GM19193 (cell line): ENCODE data around the gene TNIK.

Source experiments
- POLR2A ChIP-seq: IDR thresholded peaks from 4 replicates; pipeline ENCODE4 v1.6.1; 2011; ENCODE audit not compliant: insufficient read depth, insufficient read length; ENCODE audit errors: extremely low read depth

Gene TNIK

GRCh38 chr3:171251835-171252234 lies 208.4 kb downstream of the TNIK start:
- TF ChIP-seq POLR2A, result no peak

GRCh38 chr3:171250444-171250843 lies 209.8 kb downstream of the TNIK start:
- no peak for TF ChIP-seq POLR2A

DNA sequence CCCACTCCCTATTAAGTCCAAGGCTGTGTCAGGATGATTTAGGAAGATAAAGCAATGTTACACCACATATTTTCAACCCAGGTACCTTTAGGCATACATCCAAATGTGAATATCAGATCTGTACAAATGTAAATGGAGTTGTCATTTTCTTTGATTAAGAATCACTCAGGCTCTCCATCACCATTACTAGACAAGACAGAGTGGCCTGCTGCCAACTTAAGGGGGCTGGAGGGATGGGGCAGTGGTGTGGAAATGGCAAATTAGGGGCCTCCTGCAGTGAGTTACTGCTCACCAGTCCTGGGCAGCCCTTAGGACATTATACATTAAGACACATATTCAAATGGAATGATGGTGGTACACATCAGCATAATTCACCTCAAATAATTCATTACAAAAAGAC lies 211.0 kb downstream of the TNIK start:
- TF ChIP-seq POLR2A, result peak; percentile 2

GRCh38 chr3:171248426-171249111 lies 211.6 kb downstream of the TNIK start:
- peak; percentile 13 for TF ChIP-seq POLR2A

DNA sequence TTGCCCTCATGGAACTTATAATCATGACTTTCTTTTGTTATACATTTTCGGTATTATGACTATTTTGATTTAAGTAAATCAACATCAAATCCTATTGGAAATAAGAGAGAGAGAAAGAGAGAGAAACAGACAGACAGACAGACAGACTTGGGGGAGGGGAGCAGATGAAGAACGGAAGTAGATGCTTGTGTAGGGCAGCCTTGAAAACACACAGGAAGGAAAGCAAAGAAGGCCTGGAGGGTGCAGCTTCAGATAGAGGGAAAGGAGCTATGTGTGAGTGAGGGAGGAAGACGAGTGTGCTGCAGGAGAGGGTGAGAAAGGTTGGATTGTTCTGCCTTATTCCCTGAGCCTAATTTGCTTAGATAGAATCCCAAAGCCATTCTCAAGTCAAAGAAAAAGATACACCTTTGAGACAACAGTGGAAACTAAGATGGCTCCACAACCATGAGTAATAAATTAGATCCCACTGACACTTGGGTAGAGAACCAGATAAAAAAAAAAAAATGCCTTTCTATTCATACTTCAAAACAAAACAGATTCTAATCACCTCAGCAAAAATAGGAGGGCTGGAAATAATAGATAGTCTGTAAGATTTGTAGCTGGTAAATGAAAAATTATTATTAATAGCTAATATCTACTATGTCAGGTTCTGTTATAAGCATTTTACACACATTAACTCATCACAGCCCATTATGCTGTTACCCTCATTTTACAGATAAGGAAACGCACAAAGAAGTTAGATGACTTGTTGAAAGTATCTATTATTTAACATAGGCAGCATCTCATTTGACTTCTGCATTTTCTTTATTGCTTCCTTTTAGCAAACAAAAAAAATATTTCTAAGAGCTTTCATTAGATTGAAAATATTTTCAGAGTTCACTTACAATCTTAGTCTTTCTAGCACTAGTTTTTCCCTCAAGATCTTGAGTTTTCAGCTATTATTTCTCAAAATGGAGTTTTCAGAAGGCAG lies 214.1 kb downstream of the TNIK start:
- no peak for TF ChIP-seq POLR2A

DNA sequence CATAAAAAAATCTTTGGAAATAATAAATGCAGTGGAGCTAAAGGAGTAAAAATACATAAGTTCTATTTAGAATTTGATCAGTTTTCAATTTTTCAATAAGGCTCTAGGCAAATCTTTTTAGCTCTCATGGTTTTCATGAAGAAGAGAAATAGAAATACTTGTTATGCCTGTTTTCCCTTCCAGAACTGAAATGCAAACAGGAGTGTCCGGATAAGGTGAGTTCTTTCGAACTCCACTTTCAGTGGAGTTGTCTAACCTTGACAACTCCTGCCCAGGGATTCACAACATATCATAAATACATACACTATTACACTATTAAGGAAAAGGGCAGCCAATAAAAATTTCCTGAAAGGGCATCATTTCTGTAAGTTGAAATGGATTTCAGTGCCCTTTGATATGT lies 217.3 kb downstream of the TNIK start:
- no peak for TF ChIP-seq POLR2A

DNA sequence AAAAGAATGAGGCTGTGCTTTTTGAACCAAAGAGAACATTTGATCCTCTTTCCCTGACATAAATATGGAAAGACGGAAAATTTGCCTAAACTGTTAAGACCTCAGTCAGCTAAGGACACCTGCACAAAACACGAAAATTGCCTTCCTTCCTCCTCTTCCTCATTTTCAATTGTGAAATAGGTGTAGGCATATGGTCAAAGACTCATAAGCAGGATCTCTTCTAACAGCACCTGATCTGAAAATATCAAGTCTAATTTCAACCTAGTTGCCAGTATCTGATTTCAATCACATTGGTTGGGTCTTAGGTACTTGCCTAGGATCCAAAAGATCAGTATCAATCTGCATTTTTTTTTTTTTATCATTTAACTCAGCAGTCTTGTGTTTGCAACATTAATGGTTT lies 218.0 kb downstream of the TNIK start:
- TF ChIP-seq POLR2A, result no peak

GRCh38 chr3:171240504-171240835 lies 219.7 kb downstream of the TNIK start:
- TF ChIP-seq POLR2A, result no peak

DNA sequence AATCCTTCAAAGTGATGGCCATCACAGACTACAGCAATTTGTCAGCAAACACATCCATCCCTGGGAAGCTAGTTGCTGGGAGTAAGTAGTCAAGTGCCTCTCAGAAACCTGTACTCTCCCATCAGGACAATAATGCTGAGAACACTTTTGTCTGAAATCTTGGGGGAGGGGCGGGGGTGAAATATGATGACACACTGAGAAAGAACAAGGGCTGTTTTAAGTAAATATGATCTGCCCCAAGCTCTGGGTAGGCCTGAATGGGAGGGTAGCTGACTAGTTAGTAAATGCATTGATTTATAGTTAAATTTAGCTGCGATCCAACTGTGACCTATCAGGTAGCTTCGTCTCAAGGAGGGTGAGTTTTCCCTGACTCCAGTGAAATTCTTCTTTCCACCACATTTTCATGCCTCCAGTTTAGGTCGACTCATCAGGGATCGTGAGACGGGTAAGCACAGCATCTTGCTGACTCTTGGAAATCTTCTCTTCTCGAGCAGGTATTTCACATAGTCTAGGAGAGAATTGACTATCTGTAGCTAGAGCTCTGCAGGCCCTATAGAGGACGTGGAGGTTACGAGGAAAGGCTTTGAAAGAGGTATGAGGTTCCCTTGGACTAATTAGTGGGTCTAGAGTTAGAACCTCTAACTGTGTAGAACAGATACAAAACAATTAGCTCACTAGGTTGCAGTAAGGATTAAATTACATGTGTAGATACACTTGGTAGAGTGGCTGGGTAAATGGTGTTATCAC lies 220.3 kb downstream of the TNIK start:
- no peak for TF ChIP-seq POLR2A

DNA sequence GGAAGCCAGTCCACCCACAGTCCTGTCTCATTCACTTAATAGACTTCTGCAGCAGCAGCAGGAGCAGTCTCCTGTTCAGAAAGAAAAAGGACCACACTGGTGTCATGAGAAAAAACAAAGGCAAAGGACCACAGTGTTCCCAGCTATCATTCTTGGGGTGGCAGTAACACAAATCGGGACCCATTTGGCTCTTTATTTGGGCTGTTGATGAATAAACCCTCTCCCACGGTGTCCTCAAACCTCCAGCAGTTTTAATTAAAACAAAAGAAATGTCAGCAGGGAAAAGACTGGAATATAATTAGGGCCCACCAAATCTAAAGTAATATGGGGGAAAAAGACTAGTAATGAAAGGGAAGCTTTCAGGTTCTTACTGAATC lies 223.2 kb downstream of the TNIK start:
- TF ChIP-seq POLR2A, result no peak

DNA sequence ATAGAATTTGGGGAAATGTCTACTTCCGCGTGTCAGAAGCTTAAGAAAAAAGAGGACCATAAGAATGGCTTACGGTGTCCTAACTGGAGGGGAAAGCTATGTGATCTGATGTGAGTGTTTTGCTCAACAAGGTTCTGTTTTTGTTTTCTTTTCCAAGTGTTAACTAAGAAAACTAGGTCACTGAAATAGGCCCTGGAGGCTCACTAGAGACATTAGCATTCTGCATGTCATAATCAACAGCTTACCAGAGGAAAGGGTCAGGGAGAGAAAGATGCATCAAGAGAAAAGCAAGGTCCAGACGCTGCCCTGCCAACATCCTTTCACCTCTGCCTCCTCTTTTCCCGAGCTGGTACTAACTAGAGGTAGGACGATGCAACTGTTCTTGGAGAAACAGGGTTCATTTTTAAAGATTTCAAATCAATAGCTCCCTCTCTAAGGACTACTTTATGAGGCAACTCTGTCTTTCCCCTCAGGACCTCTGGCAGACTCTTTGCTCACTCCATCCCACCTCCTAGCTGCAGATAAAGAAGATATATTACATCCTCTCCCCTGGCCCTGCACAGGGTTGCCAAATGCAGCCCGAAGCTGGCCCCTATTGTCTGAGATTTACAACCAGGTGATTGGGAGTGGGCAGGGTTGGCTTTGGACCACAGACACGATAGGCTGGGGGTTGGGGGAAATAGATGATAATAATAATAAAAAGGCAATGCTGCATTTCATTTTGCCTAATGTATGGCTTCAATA lies 223.8 kb downstream of the TNIK start:
- TF ChIP-seq POLR2A, result no peak

DNA sequence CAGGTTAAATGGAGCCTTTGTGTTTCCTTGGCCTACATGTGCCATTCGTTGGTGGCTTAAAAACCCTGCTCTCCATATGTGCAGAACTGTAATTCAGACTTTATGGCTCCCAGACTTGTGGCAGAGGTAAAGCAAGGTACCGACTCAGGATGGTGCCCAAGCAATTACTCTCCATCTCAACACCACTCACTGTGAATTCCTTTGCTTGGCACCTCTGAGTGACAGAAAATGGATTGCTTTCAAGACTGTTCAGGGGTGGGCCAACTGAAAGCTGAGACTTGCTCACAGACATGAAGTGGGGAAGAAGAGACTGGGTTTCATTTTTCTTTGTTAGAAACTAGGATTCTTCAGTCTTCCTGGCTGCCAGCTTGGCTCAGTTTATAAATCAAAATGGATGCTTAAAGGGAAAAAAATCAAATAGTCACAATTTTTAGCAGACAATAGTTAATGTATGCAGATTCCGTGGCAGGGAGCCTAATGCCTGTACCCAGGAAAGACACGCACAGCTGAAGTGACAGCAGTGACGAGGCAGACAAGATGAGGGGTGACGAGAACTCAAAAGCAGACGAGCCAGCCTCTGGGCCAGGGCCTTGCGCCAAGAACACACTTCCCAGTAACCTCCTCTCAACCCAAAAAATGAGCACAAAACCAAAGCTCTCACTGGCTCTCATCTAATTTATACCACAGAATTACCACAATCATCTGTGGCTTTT lies 225.8 kb downstream of the TNIK start:
- no peak for TF ChIP-seq POLR2A

DNA sequence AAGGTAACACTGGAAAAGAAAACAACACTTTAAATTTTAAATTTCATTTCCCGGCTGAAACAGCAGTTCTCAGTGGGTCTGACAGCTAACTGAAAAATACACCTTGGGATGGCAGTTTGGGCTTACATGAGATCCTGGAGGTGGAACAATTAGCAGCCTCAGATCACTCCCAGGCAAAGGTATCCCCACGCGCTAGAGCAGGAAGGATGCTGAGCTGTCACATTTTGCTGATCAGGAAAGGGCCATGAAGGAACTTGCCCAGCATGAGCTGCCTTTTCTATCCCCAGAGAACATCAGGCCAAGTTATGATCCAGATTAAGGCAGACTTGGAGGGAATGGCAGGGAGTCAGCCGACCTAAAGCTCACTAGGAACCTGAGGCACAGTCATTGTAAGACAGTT lies 228.8 kb downstream of the TNIK start:
- no peak for TF ChIP-seq POLR2A

DNA sequence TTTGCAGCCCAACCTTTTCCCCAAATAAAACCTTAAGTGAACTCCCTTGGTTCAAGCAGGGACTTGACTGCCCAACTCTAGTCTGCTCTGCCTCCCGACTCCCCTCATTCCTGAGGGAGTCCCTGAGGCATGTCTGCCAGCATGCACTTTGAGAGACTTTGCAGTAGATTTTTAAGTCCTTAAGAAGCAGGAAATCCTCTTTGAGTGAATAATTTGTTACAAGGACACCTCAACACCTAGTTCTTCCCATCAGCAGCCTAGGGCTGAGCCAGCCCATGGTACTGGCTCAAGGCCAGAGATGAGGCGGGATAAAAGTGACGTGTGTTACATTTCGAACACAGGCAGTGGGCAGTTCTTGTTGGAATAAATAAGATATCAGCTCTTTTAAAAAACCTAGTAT lies 229.3 kb downstream of the TNIK start:
- no peak for TF ChIP-seq POLR2A

GRCh38 chr3:171229173-171229572 lies 231.0 kb downstream of the TNIK start:
- TF ChIP-seq POLR2A, result no peak

GRCh38 chr3:171228240-171228639 lies 232.0 kb downstream of the TNIK start:
- TF ChIP-seq POLR2A, result no peak
